PC-3 (cell line): ENCODE results near the gene FADS1. TPM values are rescaled to one million over a fixed set of nuclear protein-coding genes. Genes with fewer than 3 reads are reported as not detected.

Experiments used
- ATAC-seq: fragments of 200-7000 bp; cut with Tn5 transposase; 2 replicates; pipeline ENCODE4 v1.9.1; 2020; ENCODE audit warnings: mild to moderate bottlenecking, moderate library complexity
- BruUV-seq: library from RNA; stranded (reverse); fragments of 400-500 nt; replicated peaks from 2 replicates; lab custom pipeline; 2021; lab: Mats Ljungman, UMichigan
- CTCF ChIA-PET: fragments of 300-600 bp; sonication (Branson Sonifier 250); formaldehyde crosslinking; loops from one replicate; lab custom pipeline; 2022; ENCODE audit warnings: antibody characterized with exemption; lab: Charles Lee
- POLR2A ChIA-PET: fragments of 300-600 bp; sonication (Branson Sonifier 250); formaldehyde crosslinking; loops from one replicate; lab custom pipeline; 2022; ENCODE audit warnings: antibody characterized with exemption; ENCODE audit not compliant: unreplicated experiment; lab: Charles Lee
- DNase-seq: peaks from one replicate; pipeline ENCODE4 v3.0.0-alpha.2; 2015
- H2AFZ ChIP-seq: fragments of 300-600 bp; sonication (generic); 2 replicates; pipeline ENCODE4 v1.6.0; 2016; ENCODE audit warnings: antibody characterized with exemption, low read length
- H3F3A ChIP-seq: fragments of 300-600 bp; sonication (generic); one replicate; pipeline ENCODE4 v1.6.0; 2017; ENCODE audit warnings: antibody characterized with exemption, low read length, control low read depth, mild to moderate bottlenecking; ENCODE audit not compliant: unreplicated experiment
- H3K27ac ChIP-seq: fragments of 300-600 bp; sonication (generic); 2 replicates; pipeline ENCODE4 v1.5.1; 2016; ENCODE audit warnings: mild to moderate bottlenecking, low read length
- H3K27me3 ChIP-seq: fragments of 300-600 bp; sonication (generic); 2 replicates; pipeline ENCODE4 v1.6.1; 2016; ENCODE audit warnings: low read length, mixed read lengths
- H3K36me3 ChIP-seq: fragments of 300-600 bp; sonication (generic); 2 replicates; pipeline ENCODE4 v1.6.1; 2016; ENCODE audit warnings: low read depth, mixed run types, low read length, mixed read lengths
- H3K4me1 ChIP-seq: fragments of 300-600 bp; sonication (generic); 2 replicates; pipeline ENCODE4 v1.5.1; 2016; ENCODE audit warnings: low read length; ENCODE audit not compliant: insufficient read depth
- H3K4me2 ChIP-seq: fragments of 300-600 bp; sonication (generic); 2 replicates; pipeline ENCODE4 v1.6.0; 2016; ENCODE audit warnings: low read length
- H3K4me3 ChIP-seq: fragments of 300-600 bp; sonication (generic); 2 replicates; pipeline ENCODE4 v1.5.1; 2016; ENCODE audit warnings: mild to moderate bottlenecking, low read length, mixed read lengths
- H3K79me2 ChIP-seq: fragments of 300-600 bp; sonication (generic); 2 replicates; pipeline ENCODE4 v1.6.1; 2017; ENCODE audit warnings: low read length, mixed read lengths
- H3K9ac ChIP-seq: fragments of 300-600 bp; sonication (generic); 2 replicates; pipeline ENCODE4 v1.6.0; 2016; ENCODE audit warnings: mild to moderate bottlenecking, low read length
- H3K9me2 ChIP-seq: fragments of 300-600 bp; sonication (generic); replicated peaks from 2 replicates; pipeline ENCODE4 v1.6.1; 2016; ENCODE audit warnings: mixed run types, low read length, mixed read lengths
- H3K9me3 ChIP-seq: fragments of 300-600 bp; sonication (generic); 2 replicates; pipeline ENCODE4 v1.6.1; 2016; ENCODE audit warnings: low read length, mixed read lengths
- H4K20me1 ChIP-seq: fragments of 300-600 bp; sonication (generic); 2 replicates; pipeline ENCODE4 v1.6.1; 2016; ENCODE audit warnings: low read length, mixed read lengths
- EZH2 ChIP-seq: fragments of 300-600 bp; sonication (generic); IDR thresholded peaks from one replicate; pipeline ENCODE4 v1.6.1; 2017; ENCODE audit warnings: antibody characterized with exemption, mild to moderate bottlenecking, low read length; ENCODE audit not compliant: unreplicated experiment
- EZH2phosphoT487 ChIP-seq: fragments of 300-600 bp; sonication (generic); IDR thresholded peaks from 2 replicates; pipeline ENCODE4 v1.6.1; 2018; ENCODE audit warnings: mild to moderate bottlenecking, antibody characterized with exemption, low read length, borderline replicate concordance
- intact Hi-C: fragments of 100-400 bp; cut with micrococcal nuclease; formaldehyde crosslinking; loops from 2 replicates; pipeline ENCODE4 v1.9.0; 2023
- total RNA-seq: library from RNA; depleted of rRNA; stranded (reverse); fragments of >200 nt; gene quantifications from 2 replicates; pipeline ENCODE4 v1.2.3, GENCODE V29; 2014
- TF ChIP-seq, protein P1 (sequence below): fragments of 300-600 bp; sonication (generic); conservative IDR thresholded peaks from 2 replicates; pipeline ENCODE4 v1.5.1; 2017; ENCODE audit warnings: antibody characterized with exemption, low read depth, mild to moderate bottlenecking, low read length

FADS1 gene
- total RNA-seq, 1 experiment from 2014 or later: 84.4 TPM

DNA sequence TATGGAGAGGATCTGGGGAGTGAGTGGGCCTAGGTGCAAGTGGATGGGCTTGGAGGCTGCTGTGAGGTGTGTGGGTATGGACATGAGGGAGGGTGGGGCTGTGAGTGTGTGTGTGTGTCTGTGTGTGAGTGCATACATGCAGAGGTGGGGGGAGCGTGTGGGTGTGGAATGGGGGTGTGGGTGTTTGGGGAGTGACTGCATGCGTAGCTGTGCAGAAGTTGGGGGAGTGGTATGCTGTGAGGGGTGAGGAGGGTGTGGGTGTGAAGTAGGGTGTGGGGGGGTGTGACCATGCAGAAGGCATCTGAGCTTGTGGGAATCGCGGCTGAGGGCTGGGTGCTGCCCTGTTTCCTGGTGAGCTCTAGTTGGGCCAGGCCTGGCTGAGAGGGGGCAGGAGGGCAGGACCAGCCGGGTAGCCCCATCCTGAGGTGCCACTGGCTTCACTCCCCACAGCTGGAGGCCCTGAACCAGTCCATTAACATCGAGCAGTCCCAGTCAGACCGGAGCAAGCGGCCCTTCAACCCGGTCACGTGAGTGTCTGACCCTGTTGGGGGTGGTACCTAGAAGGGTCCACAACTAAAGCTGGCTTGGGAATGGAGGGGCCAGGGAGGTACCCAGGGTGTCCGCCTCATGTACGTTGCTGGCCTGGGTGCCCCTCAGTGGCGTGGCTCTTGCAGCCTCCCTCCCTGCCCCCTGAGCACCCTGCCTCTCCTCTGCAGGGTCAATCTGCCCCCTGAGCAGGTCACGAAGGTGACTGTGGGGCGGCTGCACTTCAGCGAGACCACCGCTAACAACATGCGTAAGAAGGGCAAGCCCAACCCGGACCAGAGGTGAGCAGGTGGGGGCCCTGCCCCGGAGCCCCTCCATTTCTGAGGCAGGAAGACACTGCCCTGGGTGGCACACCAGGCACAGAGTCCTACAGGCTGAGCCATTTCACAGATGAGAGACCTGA is 40.9 kb downstream of the FADS1 start:
- ChIA-PET POLR2A (no interaction called here), CTCF (interaction anchor here (0.6 kb wide), 1 partner anchor 38 kb away, joined by 3 read pairs; no protein-coding TSS in a partner anchor)
- no TSS peak for BruUV-seq
- no peak overlapping the region for H3K4me2 ChIP-seq
- no peaks in the 10 kb centered on the region for H3K9me3 ChIP-seq
- H3K9me2 ChIP-seq: no peaks in the 10 kb centered on the region
- no peaks in the 10 kb centered on the region for H3K36me3 ChIP-seq
- TF ChIP-seq EZH2phosphoT487 (no peak), EZH2 (no peak)
- TF ChIP-seq, protein P1, sequence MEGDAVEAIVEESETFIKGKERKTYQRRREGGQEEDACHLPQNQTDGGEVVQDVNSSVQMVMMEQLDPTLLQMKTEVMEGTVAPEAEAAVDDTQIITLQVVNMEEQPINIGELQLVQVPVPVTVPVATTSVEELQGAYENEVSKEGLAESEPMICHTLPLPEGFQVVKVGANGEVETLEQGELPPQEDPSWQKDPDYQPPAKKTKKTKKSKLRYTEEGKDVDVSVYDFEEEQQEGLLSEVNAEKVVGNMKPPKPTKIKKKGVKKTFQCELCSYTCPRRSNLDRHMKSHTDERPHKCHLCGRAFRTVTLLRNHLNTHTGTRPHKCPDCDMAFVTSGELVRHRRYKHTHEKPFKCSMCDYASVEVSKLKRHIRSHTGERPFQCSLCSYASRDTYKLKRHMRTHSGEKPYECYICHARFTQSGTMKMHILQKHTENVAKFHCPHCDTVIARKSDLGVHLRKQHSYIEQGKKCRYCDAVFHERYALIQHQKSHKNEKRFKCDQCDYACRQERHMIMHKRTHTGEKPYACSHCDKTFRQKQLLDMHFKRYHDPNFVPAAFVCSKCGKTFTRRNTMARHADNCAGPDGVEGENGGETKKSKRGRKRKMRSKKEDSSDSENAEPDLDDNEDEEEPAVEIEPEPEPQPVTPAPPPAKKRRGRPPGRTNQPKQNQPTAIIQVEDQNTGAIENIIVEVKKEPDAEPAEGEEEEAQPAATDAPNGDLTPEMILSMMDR: no peak
- no peaks in the 10 kb centered on the region for H3K4me1 ChIP-seq
- DNase-seq (no peak), ATAC-seq (no peak)
- intact Hi-C loops: loop anchor here (1.0 kb wide), 2 partner anchors 24 to 29 kb away; partner anchors contain the start of gene MYRF
- H4K20me1 ChIP-seq: no peaks in the 10 kb centered on the region
- H3K27ac ChIP-seq: no peak overlapping the region
- no peak overlapping the region for H2AFZ ChIP-seq
- no peak overlapping the region for H3K9ac ChIP-seq
- H3K27me3 ChIP-seq: no peaks in the 10 kb centered on the region
- H3K79me2 ChIP-seq: no peaks in the 10 kb centered on the region
- H3K4me3 ChIP-seq: no peak overlapping the region
- no peaks in the 10 kb centered on the region for H3F3A ChIP-seq

DNA sequence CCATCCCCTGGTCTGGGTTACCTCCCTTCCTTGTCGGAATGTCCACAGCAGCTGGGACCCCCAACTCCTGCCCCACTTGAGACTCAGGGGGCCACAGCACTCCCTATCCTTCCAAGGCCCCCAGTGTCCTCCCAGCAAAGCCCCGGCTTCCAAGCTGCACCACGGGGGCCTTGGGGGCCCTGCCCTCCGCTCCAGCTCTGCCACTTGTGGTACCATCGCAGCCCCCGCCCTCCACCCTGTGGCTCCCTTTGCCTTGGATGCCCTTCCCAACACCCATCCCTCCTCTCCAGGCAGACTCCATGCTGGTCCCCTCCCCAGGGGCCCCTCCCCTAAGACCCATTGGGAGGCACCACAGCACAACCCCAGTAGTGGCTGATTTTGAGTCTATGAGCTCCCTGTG is 41.7 kb downstream of the FADS1 start:
- H3K4me2 ChIP-seq: no peak overlapping the region
- POLR2A ChIA-PET: no interaction called here

More for the DNA sequence above, 41.7 kb downstream of the FADS1 start:
- no peaks in the 10 kb centered on the region for H3K9me2 ChIP-seq
- BruUV-seq: no TSS peak
- H3K27me3 ChIP-seq: no peaks in the 10 kb centered on the region
- intact Hi-C loops: no loop called here
- ATAC-seq: no peak
- H3F3A ChIP-seq: no peaks in the 10 kb centered on the region
- no peaks in the 10 kb centered on the region for H4K20me1 ChIP-seq
- CTCF ChIA-PET: no interaction called here
- H3K27ac ChIP-seq: no peak overlapping the region
- H2AFZ ChIP-seq: no peak overlapping the region
- no peaks in the 10 kb centered on the region for H3K9me3 ChIP-seq
- no peaks in the 10 kb centered on the region for H3K79me2 ChIP-seq
- no peak for TF ChIP-seq EZH2phosphoT487
- TF ChIP-seq, protein P1: no peak
- no peak for TF ChIP-seq EZH2
- no peak for DNase-seq
- H3K4me3 ChIP-seq: no peak overlapping the region
- no peaks in the 10 kb centered on the region for H3K4me1 ChIP-seq
- no peak overlapping the region for H3K9ac ChIP-seq
- no peaks in the 10 kb centered on the region for H3K36me3 ChIP-seq
